ENCODE data around the gene DPYD.

DNA sequence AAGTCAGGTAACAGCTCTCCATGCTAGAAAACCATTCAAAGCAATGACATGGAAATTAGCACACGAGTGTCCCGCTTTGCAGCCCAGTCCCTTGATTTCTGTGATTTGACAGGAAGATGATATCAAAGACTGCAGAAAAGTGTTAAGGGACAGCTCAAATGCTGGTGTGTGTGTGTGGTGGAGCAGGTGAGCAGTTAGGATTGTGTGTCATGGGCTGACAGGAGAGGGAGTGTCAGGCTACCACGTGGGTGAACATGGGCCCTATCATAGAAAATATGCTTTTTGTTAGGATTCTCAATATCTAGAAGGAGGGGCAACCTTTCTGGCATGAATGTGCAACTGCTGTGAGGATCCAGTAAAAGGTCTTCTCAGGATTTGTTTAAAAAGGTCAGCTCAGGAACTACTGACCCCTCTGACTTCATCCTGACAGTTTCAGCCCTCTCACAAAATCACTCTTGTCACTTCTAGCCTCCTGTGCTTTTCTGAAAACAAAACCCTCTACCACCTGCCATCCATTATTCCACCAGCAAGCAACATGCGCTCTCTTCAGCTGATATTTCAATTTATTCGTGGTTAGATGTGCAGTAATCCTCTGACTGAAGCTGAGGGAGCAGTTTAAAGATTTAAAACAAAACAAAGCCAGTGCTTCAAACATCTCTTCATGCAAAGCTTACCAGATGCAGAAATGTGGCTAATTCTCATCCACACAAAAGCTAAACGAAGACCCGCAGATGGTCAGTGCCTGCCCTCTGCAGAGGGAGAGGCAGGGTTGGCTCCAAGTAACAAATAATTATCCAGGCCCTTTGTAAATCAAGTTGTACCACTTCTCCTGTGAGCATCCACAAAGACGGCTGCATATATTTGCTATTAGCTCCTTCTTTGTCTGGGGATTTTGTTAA is 801.3 kb downstream of the DPYD start:
- TF ChIP-seq, protein P1, sequence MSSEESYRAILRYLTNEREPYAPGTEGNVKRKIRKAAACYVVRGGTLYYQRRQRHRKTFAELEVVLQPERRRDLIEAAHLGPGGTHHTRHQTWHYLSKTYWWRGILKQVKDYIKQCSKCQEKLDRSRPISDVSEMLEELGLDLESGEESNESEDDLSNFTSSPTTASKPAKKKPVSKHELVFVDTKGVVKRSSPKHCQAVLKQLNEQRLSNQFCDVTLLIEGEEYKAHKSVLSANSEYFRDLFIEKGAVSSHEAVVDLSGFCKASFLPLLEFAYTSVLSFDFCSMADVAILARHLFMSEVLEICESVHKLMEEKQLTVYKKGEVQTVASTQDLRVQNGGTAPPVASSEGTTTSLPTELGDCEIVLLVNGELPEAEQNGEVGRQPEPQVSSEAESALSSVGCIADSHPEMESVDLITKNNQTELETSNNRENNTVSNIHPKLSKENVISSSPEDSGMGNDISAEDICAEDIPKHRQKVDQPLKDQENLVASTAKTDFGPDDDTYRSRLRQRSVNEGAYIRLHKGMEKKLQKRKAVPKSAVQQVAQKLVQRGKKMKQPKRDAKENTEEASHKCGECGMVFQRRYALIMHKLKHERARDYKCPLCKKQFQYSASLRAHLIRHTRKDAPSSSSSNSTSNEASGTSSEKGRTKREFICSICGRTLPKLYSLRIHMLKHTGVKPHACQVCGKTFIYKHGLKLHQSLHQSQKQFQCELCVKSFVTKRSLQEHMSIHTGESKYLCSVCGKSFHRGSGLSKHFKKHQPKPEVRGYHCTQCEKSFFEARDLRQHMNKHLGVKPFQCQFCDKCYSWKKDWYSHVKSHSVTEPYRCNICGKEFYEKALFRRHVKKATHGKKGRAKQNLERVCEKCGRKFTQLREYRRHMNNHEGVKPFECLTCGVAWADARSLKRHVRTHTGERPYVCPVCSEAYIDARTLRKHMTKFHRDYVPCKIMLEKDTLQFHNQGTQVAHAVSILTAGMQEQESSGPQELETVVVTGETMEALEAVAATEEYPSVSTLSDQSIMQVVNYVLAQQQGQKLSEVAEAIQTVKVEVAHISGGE (CRISPR knock-in tag; IDR thresholded peaks at IDR 0.05), result no peak
- TF ChIP-seq FOXM1 (IDR thresholded peaks at IDR 0.05; ENCODE audit: low read depth, low read length), result no peak
- TF ChIP-seq, protein P2, sequence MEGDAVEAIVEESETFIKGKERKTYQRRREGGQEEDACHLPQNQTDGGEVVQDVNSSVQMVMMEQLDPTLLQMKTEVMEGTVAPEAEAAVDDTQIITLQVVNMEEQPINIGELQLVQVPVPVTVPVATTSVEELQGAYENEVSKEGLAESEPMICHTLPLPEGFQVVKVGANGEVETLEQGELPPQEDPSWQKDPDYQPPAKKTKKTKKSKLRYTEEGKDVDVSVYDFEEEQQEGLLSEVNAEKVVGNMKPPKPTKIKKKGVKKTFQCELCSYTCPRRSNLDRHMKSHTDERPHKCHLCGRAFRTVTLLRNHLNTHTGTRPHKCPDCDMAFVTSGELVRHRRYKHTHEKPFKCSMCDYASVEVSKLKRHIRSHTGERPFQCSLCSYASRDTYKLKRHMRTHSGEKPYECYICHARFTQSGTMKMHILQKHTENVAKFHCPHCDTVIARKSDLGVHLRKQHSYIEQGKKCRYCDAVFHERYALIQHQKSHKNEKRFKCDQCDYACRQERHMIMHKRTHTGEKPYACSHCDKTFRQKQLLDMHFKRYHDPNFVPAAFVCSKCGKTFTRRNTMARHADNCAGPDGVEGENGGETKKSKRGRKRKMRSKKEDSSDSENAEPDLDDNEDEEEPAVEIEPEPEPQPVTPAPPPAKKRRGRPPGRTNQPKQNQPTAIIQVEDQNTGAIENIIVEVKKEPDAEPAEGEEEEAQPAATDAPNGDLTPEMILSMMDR (IDR thresholded peaks at IDR 0.05 in 2 of 3, conservative IDR thresholded peaks at IDR 0.05 in 1 of 3; ENCODE audit: control insufficient read depth in 2 of 3, extremely low read depth in 1 of 3, insufficient read depth in 1 of 3, low read depth in 3 of 3, low read length in 3 of 3), result no peak

Data from GM12878 (cell line).